ENCODE measurements around the gene PLCL2.

Gene PLCL2

GRCh38 chr3:16866571-16866970 lies 18.2 kb upstream of the PLCL2 start:
- peak; percentile 46 for DNase-seq (ENCODE audit: low spot score)

GRCh38 chr3:16868513-16868912 lies 16.2 kb upstream of the PLCL2 start:
- no peak for DNase-seq (ENCODE audit: low spot score)

GRCh38 chr3:16869261-16870005 lies 15.3 kb upstream of the PLCL2 start:
- no peak for DNase-seq (ENCODE audit: low spot score)

GRCh38 chr3:16871915-16872842 lies 12.6 kb upstream of the PLCL2 start:
- no peak for DNase-seq (ENCODE audit: low spot score)

GRCh38 chr3:16873872-16874271 lies 10.9 kb upstream of the PLCL2 start:
- DNase-seq (ENCODE audit: low spot score), result no peak

- DNase-seq (ENCODE audit: low spot score), result no peak
Measured at GRCh38 chr3:16875876-16876550, 8.7 kb upstream of the PLCL2 start.

GRCh38 chr3:16877505-16877904 lies 7.2 kb upstream of the PLCL2 start:
- DNase-seq (ENCODE audit: low spot score), result no peak

- DNase-seq (ENCODE audit: low spot score), result no peak
Measured at GRCh38 chr3:16877911-16878310, 6.8 kb upstream of the PLCL2 start.

GRCh38 chr3:16881896-16882630 lies 2.7 kb upstream of the PLCL2 start:
- peak; percentile 16 for DNase-seq (ENCODE audit: low spot score)

GRCh38 chr3:16883057-16883722 lies 1.6 kb upstream of the PLCL2 start:
- DNase-seq (ENCODE audit: low spot score), result no peak

GRCh38 chr3:16883723-16884083 lies 1.1 kb upstream of the PLCL2 start:
- no peak for DNase-seq (ENCODE audit: low spot score)

- peak; percentile 84 for DNase-seq (ENCODE audit: low spot score)
Measured at GRCh38 chr3:16884084-16884747, 539 bp upstream of the PLCL2 start.

GRCh38 chr3:16885593-16886302 lies 993 bp downstream of the PLCL2 start:
- no peak for DNase-seq (ENCODE audit: low spot score)

- DNase-seq (ENCODE audit: low spot score), result no peak
Measured at GRCh38 chr3:16886303-16886683, 1.5 kb downstream of the PLCL2 start.

- no peak for DNase-seq (ENCODE audit: low spot score)
Measured at GRCh38 chr3:16887130-16887529, 2.4 kb downstream of the PLCL2 start.

GRCh38 chr3:16888356-16888755 lies 3.6 kb downstream of the PLCL2 start:
- no peak for DNase-seq (ENCODE audit: low spot score)

- DNase-seq (ENCODE audit: low spot score), result no peak
Measured at GRCh38 chr3:16888785-16889607, 4.2 kb downstream of the PLCL2 start.

GRCh38 chr3:16890597-16891333 lies 6.0 kb downstream of the PLCL2 start:
- no peak for DNase-seq (ENCODE audit: low spot score)
